ENCODE measurements around the gene AGMO. TPM values are rescaled to one million over a fixed set of nuclear protein-coding genes. Genes with fewer than 3 reads are reported as not detected.
"Not testable (repeated sequence)": the region's sequence is repeated elsewhere in the genome, so short reads cannot be mapped to it uniquely, and the experiment has no call there.

Gene AGMO
- total RNA-seq, 1 experiment from 2014 or later = 1.1 TPM

- not testable (repeated sequence) for DNase-seq; H3K27me3 ChIP-seq (ENCODE audit: control insufficient read depth, insufficient read depth, low read length); H3K4me3 ChIP-seq (ENCODE audit: insufficient read depth, low read depth, low read length); H3K36me3 ChIP-seq (replicated peaks; ENCODE audit: control insufficient read depth, insufficient read depth, low read length)
Observed at GRCh38 chr7:15300986-15301385, 260.8 kb downstream of the AGMO start.

DNA sequence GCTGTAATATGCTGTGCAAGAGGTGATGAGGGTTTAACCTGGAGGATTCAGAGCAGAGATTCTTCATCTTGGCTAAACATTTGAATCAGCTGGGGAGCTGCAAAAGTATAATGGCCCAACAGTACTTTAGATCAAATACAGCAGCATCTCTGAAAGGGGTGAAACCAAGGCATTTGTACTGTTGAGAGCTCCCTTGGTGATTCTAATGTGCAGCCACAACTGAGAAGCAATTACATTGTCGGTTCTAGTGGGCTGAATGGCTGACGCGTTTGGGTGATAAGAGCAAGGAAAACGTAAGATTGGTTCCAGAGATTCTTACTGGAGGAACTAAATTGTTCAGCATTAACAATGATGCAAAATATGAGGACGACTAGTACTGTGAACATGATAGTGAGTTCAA, 269.7 kb downstream of the AGMO start:
- Histone ChIP-seq H3K36me3 (replicated peaks; ENCODE audit: control insufficient read depth, insufficient read depth, low read length) (no peaks in the 10 kb centered on the region), H3K27me3 (ENCODE audit: control insufficient read depth, insufficient read depth, low read length) (no peaks in the 10 kb centered on the region), H3K4me3 (ENCODE audit: insufficient read depth, low read depth, low read length) (no peak overlapping the region)
- DNase-seq = no peak

DNA sequence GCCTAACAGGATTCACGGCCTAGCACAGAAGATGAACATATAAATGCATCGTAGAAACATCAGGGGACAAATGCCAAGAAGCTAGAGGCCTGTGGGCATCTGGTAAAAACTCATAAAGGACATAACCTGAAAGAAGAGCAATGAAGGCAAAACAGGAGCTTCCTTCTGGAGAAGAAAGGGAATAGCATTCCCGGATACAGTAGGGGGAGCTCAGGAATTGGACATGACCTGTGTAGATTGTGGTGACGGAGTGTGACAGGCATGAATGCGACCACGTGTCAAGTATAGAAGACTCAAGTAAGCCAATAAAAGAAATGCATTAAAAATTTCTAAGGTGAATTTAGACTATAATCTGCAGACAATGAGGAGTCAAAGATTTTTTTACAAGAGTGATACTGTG, 270.1 kb downstream of the AGMO start:
- peak; percentile 10 for DNase-seq
- Histone ChIP-seq H3K4me3 (ENCODE audit: insufficient read depth, low read depth, low read length) (no peak overlapping the region), H3K36me3 (replicated peaks; ENCODE audit: control insufficient read depth, insufficient read depth, low read length) (no peaks in the 10 kb centered on the region), H3K27me3 (ENCODE audit: control insufficient read depth, insufficient read depth, low read length) (no peaks in the 10 kb centered on the region)

DNA sequence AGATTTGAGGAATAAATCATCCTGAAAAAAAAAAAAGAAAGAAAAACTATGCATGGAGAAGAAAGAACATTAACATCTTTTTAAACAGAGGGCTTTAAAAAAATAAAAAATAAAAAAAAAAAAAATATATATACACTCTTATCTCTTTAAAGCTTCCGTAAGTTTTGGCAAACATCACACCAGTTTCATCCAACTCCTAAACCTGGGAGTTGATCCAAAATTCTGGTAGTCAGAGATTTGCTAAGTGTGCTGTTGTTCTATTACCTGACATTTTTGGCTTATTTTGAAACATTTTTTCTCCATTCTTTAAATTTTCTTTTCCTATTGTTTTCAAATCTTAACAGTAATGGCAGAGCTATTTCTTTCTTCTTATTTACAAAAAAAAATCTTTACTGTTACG, 273.1 kb downstream of the AGMO start:
- H3K4me3 ChIP-seq (ENCODE audit: insufficient read depth, low read depth, low read length) = no peak overlapping the region
- no peak for DNase-seq
- H3K27me3 ChIP-seq (ENCODE audit: control insufficient read depth, insufficient read depth, low read length) = no peaks in the 10 kb centered on the region

GRCh38 chr7:15284396-15284795, 277.4 kb downstream of the AGMO start:
- H3K36me3 ChIP-seq (replicated peaks; ENCODE audit: control insufficient read depth, insufficient read depth, low read length) = no peaks in the 10 kb centered on the region
- no peaks in the 10 kb centered on the region for H3K27me3 ChIP-seq (ENCODE audit: control insufficient read depth, insufficient read depth, low read length)
- no peak overlapping the region for H3K4me3 ChIP-seq (ENCODE audit: insufficient read depth, low read depth, low read length)
- no peak for DNase-seq

More for the DNA sequence above, 273.1 kb downstream of the AGMO start:
- no peaks in the 10 kb centered on the region for H3K36me3 ChIP-seq (replicated peaks; ENCODE audit: control insufficient read depth, insufficient read depth, low read length)

DNA sequence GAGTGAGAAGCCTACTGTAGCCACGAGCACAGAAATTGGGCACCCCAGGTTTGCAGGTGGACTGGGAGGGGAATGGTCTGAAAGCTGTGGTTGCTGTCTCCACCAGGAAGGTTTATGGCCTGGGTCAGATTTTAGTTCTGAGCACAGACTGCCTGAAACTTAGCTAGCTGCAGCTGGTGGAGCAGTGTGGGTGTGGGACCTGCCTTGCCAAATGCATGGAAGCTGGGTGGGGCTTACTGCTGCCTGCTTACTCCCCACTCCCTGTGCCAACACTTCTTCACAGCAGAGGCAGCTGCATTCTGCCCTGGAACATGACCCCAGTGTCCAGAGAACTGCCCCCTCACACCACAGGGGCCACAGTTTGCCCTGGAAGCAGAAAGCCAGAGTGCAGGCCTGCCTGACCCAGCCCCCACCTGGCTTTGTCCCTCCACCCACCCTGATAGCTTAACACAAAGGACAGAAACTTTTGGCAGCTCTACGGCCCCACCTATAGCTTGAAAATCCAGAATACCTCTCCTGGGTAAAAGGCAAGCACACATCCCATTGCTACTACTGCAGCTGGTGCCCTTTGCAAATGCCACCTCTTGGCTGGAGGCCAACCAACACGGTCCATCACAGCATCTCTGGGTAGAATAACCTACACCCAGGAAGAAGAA, 281.6 kb downstream of the AGMO start:
- no peak overlapping the region for H3K4me3 ChIP-seq (ENCODE audit: insufficient read depth, low read depth, low read length)
- no peak for DNase-seq
- no peaks in the 10 kb centered on the region for H3K36me3 ChIP-seq (replicated peaks; ENCODE audit: control insufficient read depth, insufficient read depth, low read length)
- no peaks in the 10 kb centered on the region for H3K27me3 ChIP-seq (ENCODE audit: control insufficient read depth, insufficient read depth, low read length)

DNA sequence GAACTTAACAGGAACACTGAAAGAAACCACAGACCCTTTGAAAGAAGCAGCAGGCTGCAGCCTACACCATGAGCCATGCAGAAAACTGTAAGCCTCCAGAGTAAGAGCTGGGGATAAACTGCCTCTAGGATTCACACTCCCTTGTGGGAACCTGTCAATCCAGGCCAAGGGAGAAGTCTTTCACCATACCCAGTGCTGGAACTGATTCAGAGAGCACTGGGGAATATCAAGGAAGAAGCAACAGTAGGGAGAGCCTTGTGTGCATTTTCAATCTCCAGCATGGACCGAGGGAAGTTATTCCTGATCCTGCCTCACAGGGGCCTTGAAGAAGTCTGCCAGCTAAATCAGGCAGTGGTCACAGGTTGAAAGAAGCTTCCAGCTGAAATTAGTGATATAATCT, 282.2 kb downstream of the AGMO start:
- Histone ChIP-seq H3K4me3 (ENCODE audit: insufficient read depth, low read depth, low read length) (no peak overlapping the region), H3K27me3 (ENCODE audit: control insufficient read depth, insufficient read depth, low read length) (no peaks in the 10 kb centered on the region), H3K36me3 (replicated peaks; ENCODE audit: control insufficient read depth, insufficient read depth, low read length) (no peaks in the 10 kb centered on the region)
- no peak for DNase-seq

- DNase-seq = no peak
- H3K36me3 ChIP-seq (replicated peaks; ENCODE audit: control insufficient read depth, insufficient read depth, low read length) = no peaks in the 10 kb centered on the region
- H3K27me3 ChIP-seq (ENCODE audit: control insufficient read depth, insufficient read depth, low read length) = no peaks in the 10 kb centered on the region
- no peak overlapping the region for H3K4me3 ChIP-seq (ENCODE audit: insufficient read depth, low read depth, low read length)
Observed at GRCh38 chr7:15257689-15258088, 304.1 kb downstream of the AGMO start.

DNA sequence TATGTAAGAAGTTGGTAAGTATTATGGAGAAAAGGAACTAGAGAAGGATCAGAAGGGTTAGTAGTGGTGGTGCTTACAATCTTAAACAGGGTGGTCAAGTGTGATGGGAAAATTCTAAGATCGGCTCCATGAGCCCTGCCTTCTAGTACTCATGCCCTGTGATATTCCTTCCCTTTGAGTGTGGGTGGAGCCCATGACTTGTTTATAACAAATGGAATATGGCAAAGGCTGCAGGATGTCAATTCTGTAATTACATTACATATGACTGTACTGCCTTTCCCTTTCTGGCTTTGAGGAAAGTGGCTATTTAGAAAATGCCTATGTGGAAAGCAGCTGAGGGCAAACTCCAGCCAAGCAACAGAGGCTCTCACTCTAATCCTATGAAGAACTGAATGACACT, 309.6 kb downstream of the AGMO start:
- H3K36me3 ChIP-seq (replicated peaks; ENCODE audit: control insufficient read depth, insufficient read depth, low read length) = no peaks in the 10 kb centered on the region
- DNase-seq = no peak
- no peaks in the 10 kb centered on the region for H3K27me3 ChIP-seq (ENCODE audit: control insufficient read depth, insufficient read depth, low read length)
- H3K4me3 ChIP-seq (ENCODE audit: insufficient read depth, low read depth, low read length) = no peak overlapping the region

DNA sequence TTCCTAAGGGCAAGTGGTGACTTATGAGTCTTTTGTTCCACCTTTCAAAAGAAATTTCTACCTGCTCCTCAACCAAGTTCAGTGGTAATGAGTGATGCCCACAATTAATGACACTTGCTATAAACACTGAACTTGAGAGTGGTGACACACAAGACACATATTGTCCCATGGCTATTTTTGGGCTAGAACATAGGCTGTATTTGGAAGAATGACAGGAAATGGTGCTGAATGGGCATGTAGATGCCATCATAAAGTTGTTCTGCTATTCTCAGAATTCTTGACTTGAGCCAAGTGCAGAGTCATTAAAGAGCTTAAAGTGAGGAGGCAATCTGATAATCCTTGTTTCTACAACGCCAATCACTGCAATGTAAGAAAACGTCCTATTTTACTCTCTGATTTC, 313.3 kb downstream of the AGMO start:
- Histone ChIP-seq H3K36me3 (replicated peaks; ENCODE audit: control insufficient read depth, insufficient read depth, low read length) (no peaks in the 10 kb centered on the region), H3K27me3 (ENCODE audit: control insufficient read depth, insufficient read depth, low read length) (no peaks in the 10 kb centered on the region), H3K4me3 (ENCODE audit: insufficient read depth, low read depth, low read length) (no peak overlapping the region)
- no peak for DNase-seq

DNA sequence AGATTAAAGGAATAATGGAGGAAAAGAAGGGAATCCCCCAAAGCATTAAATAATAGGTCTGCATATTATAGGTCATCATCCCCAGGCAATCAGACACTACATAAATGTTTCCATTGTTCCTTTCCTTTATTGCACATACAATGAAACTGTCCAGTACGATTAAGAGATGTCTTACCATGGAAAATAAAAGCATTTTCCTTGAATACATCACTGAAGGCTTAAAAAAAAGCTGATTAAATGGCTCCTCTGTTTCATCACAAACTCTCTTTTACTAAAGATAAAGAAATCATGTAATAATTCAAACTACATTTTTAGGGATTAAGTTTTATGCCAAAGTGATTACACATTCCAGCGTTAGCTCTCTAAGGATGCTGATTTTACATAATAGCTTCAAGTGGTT, 316.0 kb downstream of the AGMO start:
- no peaks in the 10 kb centered on the region for H3K36me3 ChIP-seq (replicated peaks; ENCODE audit: control insufficient read depth, insufficient read depth, low read length)
- no peak for DNase-seq
- no peak overlapping the region for H3K4me3 ChIP-seq (ENCODE audit: insufficient read depth, low read depth, low read length)
- H3K27me3 ChIP-seq (ENCODE audit: control insufficient read depth, insufficient read depth, low read length) = no peaks in the 10 kb centered on the region

DNA sequence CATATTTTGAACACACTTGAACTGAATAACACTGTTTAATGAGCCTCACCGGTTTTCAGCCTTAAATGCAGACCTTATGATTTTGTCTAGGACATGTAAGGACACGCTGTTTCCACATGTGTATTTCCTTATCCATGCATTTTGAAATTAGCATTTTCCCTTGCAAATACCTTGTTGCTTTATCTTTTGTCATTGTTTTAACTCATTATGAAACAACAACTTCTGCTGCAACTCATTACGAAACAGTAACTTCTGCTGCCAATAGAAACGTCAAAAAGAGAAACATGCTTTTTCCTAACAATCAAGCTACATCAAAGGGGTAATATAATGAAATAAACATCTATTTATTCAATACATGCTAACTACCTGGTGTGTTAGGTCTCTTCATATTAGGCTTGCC, 322.0 kb downstream of the AGMO start:
- DNase-seq = no peak
- H3K36me3 ChIP-seq (replicated peaks; ENCODE audit: control insufficient read depth, insufficient read depth, low read length) = no peaks in the 10 kb centered on the region
- H3K4me3 ChIP-seq (ENCODE audit: insufficient read depth, low read depth, low read length) = no peak overlapping the region
- no peaks in the 10 kb centered on the region for H3K27me3 ChIP-seq (ENCODE audit: control insufficient read depth, insufficient read depth, low read length)

DNA sequence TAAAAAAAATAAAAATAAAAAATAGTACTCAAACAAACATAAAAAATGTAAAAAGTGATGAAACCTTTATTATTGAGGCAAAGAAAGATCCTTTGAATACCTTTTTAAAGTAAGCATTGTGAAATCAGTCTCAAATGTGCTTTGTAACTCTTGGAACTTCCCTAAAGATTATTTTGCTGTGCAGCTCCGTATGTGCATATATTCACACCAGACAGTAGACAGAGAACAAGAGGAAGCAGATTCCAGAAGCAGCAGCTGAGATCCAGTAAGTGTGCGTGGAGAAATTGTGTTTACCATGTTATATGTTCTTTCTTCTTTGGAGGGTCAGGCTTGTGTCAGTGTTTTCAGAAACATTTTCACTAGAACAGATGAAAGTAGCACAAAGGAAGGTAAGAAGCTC, 324.9 kb downstream of the AGMO start:
- no peak for DNase-seq
- no peaks in the 10 kb centered on the region for H3K36me3 ChIP-seq (replicated peaks; ENCODE audit: control insufficient read depth, insufficient read depth, low read length)
- no peak overlapping the region for H3K4me3 ChIP-seq (ENCODE audit: insufficient read depth, low read depth, low read length)
- no peaks in the 10 kb centered on the region for H3K27me3 ChIP-seq (ENCODE audit: control insufficient read depth, insufficient read depth, low read length)

DNA sequence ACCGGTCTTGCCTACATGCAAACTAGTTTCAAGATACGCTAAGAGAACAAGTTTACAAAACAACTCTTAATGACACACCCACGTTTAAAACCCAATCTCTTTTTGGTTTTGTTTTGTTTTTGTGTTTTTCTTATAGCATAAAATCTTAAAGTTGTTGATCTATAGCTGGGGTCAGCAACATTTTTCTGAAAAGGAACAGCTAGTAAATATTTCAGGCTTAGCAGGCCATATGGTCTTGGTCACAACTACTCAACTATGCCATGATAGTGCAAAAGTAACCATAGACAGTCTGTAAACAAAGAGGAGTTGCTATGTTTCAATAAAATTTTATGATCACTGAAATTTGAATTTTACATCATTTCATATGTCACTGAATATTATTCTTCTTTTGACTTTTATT, 327.4 kb downstream of the AGMO start:
- DNase-seq = no peak
- H3K36me3 ChIP-seq (replicated peaks; ENCODE audit: control insufficient read depth, insufficient read depth, low read length) = no peaks in the 10 kb centered on the region
- H3K27me3 ChIP-seq (ENCODE audit: control insufficient read depth, insufficient read depth, low read length) = no peaks in the 10 kb centered on the region
- H3K4me3 ChIP-seq (ENCODE audit: insufficient read depth, low read depth, low read length) = no peak overlapping the region

GRCh38 chr7:15228831-15229230, 333.0 kb downstream of the AGMO start:
- no peak for DNase-seq
- Histone ChIP-seq H3K36me3 (replicated peaks; ENCODE audit: control insufficient read depth, insufficient read depth, low read length) (no peaks in the 10 kb centered on the region), H3K27me3 (ENCODE audit: control insufficient read depth, insufficient read depth, low read length) (no peaks in the 10 kb centered on the region), H3K4me3 (ENCODE audit: insufficient read depth, low read depth, low read length) (no peak overlapping the region)

DNA sequence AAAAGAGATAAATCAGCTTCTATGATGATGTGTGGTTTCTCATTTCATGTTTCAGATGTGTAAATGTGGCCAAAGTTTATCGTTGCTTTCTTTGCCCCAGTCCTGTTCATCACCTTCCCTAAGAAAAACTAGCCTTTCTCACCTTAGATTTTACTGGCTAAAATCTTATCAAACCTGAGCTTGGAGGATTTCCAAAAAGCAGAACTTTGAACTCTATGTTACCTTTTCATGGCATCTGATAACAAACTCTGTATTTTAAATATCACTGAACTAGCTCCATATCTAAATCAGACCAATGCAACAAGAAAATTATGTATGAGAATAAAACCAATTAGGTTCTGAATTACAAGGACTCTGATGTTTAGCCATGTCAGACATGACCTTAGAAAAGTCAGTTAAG, 335.8 kb downstream of the AGMO start:
- no peaks in the 10 kb centered on the region for H3K27me3 ChIP-seq (ENCODE audit: control insufficient read depth, insufficient read depth, low read length)
- no peak overlapping the region for H3K4me3 ChIP-seq (ENCODE audit: insufficient read depth, low read depth, low read length)
- H3K36me3 ChIP-seq (replicated peaks; ENCODE audit: control insufficient read depth, insufficient read depth, low read length) = no peaks in the 10 kb centered on the region
- DNase-seq = no peak

Data from H7 (cell line).